ENCODE data around the gene TRIM45.
A peak's percentile ranks its signal among the peaks of the same experiment; 100 is the strongest.
"Not testable (repeated sequence)": the region's sequence is repeated elsewhere in the genome, so short reads cannot be mapped to it uniquely, and the experiment has no call there.

TRIM45 gene

GRCh38 chr1:117162816-117163215 is 41.3 kb upstream of the TRIM45 start:
- ChIA-PET CTCF (interaction anchor here (1.1 kb wide), 1 partner anchor 13 kb away, joined by 3 read pairs; no protein-coding TSS in a partner anchor), POLR2A (no interaction called here)
- no peak for DNase-seq (ENCODE audit: extremely low spot score)
- no peak for TF ChIP-seq SP1 (IDR thresholded peaks at IDR 0.05)
- no peak for TF ChIP-seq SUZ12 (IDR thresholded peaks at IDR 0.05)
- TF ChIP-seq FOXK2 (IDR thresholded peaks at IDR 0.05): no peak

DNA sequence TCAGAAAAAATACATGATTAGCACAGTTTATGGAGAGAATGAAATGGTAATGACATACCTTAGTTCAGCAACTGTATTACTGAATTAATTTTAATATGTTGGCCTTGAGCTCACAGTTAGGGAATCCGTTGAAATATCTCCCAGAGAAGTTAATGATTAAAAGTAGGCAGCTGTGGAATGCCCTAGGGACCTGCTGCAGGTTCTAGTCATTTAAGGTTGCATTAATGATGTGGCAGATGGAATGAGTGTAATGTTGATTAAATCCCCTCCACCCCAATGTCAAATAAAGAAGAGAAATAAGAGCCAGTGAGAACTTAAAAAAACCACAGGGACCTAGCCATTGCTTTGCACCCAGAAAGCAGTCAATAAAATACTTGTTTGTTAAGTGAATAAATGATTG is 40.3 kb upstream of the TRIM45 start:
- no peak for DNase-seq (ENCODE audit: extremely low spot score)
- ChIA-PET CTCF (interaction anchor here (1.1 kb wide), 1 partner anchor 14 kb away, joined by 3 read pairs; no protein-coding TSS in a partner anchor), POLR2A (no interaction called here)
- TF ChIP-seq FOXA1 (IDR thresholded peaks at IDR 0.05) (no peak), ARNT (IDR thresholded peaks at IDR 0.05) (no peak), SUZ12 (IDR thresholded peaks at IDR 0.05) (no peak)

DNA sequence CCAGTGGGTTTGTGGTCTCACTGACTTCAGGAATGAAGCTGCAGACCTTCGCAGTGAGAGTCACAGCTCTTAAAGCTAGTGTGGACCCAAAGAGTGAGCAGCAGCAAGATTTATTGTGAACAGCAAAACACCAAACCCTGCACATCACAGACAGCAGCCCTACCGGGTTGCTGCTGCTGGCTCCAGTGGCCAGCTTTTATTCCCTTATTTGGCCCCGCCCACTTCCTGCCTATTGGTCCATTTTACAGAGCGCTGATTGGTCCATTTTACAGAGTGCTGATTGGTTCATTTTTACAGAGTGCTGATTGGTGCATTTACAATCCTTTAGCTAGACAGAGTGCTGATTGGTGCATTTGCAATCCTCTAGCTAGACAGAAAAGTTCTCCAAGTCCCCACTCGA is 29.8 kb upstream of the TRIM45 start:
- POLR2A ChIA-PET; CTCF ChIA-PET; DNase-seq (ENCODE audit: extremely low spot score): not testable (repeated sequence)

DNA sequence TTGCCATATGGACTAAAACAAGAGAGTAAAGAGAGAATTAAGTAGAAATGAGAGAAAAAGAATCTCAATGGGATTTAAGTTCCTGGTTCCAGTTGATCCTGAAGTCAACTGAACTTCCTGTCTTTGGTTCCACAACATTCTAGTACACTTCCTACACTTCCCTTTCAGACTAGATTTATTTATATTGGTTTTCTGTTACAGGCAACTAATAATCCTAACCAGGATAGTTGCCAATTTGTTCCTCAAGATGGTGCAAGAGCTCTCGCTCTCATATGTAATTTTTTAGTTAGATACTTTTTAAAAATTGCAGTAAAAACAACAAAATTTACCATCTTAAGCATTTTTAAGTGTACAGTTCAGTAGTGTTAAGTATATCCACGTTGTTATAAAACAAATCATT is 28.8 kb upstream of the TRIM45 start:
- CTCF ChIA-PET: no interaction called here
- DNase-seq (ENCODE audit: extremely low spot score): no peak
- TF ChIP-seq HDGF (IDR thresholded peaks at IDR 0.05; ENCODE audit: borderline replicate concordance) (no peak), L3MBTL2 (conservative IDR thresholded peaks at IDR 0.05) (no peak), ARNT (IDR thresholded peaks at IDR 0.05) (no peak), SP1 (IDR thresholded peaks at IDR 0.05) (no peak), NFRKB (IDR thresholded peaks at IDR 0.05) (no peak), LEF1 (IDR thresholded peaks at IDR 0.05; ENCODE audit: borderline replicate concordance) (no peak), FOXM1 (IDR thresholded peaks at IDR 0.05; ENCODE audit: borderline replicate concordance) (no peak), TARDBP (IDR thresholded peaks at IDR 0.05) (no peak)
- POLR2A ChIA-PET: interaction anchor here (0.6 kb wide), 1 partner anchor 90 kb away, joined by 3 read pairs; the partner anchor contains the start of gene TTF2

- ChIA-PET CTCF (interaction anchor here (0.6 kb wide), 1 partner anchor 19 kb away, joined by 4 read pairs; no protein-coding TSS in a partner anchor), POLR2A (interaction anchor here (0.7 kb wide), 1 partner anchor 34 kb away, joined by 3 read pairs; no protein-coding TSS in a partner anchor)
- TF ChIP-seq ARNT (IDR thresholded peaks at IDR 0.05) (peak; percentile 69; the same call in 1 of the 2 replicates), PKNOX1 (IDR thresholded peaks at IDR 0.05) (peak; percentile 89), CTBP1 (IDR thresholded peaks at IDR 0.05; ENCODE audit: borderline replicate concordance) (peak; percentile 65; the same call in 1 of the 2 replicates), L3MBTL2 (conservative IDR thresholded peaks at IDR 0.05) (no peak)
- DNase-seq (ENCODE audit: extremely low spot score): peak; percentile 39
These were observed 26.5 kb upstream of the TRIM45 start for GRCh38 chr1:117147856-117148588.

- ChIA-PET POLR2A (interaction anchor here (0.7 kb wide), 1 partner anchor 34 kb away, joined by 3 read pairs; no protein-coding TSS in a partner anchor), CTCF (interaction anchor here (0.6 to 1.6 kb wide), 2 partner anchors 19 kb away, joined by 4 to 7 read pairs; no protein-coding TSS in a partner anchor)
- no peak for DNase-seq (ENCODE audit: extremely low spot score)
- TF ChIP-seq FOXA1 (IDR thresholded peaks at IDR 0.05) (no peak), ARNT (IDR thresholded peaks at IDR 0.05) (no peak), L3MBTL2 (conservative IDR thresholded peaks at IDR 0.05) (no peak), LEF1 (IDR thresholded peaks at IDR 0.05; ENCODE audit: borderline replicate concordance) (no peak), SUZ12 (IDR thresholded peaks at IDR 0.05) (no peak), PKNOX1 (IDR thresholded peaks at IDR 0.05) (no peak), CTBP1 (IDR thresholded peaks at IDR 0.05; ENCODE audit: borderline replicate concordance) (no peak), FOXK2 (IDR thresholded peaks at IDR 0.05) (no peak), ZNF384 (IDR thresholded peaks at IDR 0.05) (no peak), NFRKB (IDR thresholded peaks at IDR 0.05) (no peak), TARDBP (IDR thresholded peaks at IDR 0.05) (no peak), SP1 (IDR thresholded peaks at IDR 0.05) (no peak), BHLHE40 (IDR thresholded peaks at IDR 0.05; ENCODE audit: borderline replicate concordance) (no peak), HDGF (IDR thresholded peaks at IDR 0.05; ENCODE audit: borderline replicate concordance) (no peak)
These were observed 25.8 kb upstream of the TRIM45 start for GRCh38 chr1:117147341-117147831.

DNA sequence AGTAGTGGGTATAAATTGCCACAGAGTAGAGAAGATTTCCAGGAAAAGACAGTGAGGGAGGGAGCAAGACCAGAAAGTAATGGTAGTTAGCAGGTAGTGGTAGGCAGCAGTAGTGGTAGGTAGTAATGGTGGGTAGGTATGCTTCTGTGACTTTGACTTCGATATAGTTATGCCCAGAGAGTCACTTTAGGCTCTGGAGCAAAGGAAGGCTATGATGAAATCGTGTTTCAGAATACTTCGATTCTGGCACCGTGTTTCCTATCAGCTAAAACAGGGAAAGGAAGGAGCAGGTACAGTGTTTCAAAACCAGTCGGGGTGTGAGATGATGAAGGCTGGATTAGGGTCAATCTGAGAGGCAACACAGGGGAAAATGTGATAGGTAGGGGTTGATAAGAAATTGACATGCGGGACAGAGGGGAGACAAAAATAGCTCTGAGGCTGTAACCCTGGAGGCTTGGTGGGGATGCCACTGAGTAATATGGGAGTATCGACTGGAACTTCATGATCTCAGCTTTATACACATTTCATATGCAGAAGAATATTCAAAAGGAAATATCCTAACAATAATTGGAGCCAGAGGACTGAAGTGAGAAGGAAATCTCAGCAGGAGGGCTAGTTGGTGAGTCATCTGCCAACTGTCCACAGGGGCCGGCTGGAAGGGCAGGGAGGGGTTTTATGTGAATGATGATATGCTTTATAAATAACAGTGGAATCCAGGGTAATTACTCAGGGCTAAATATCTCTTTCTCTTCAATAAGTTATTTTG is 25.2 kb upstream of the TRIM45 start:
- DNase-seq (ENCODE audit: extremely low spot score): peak; percentile 59
- CTCF ChIA-PET: interaction anchor here (0.6 to 1.6 kb wide), 2 partner anchors 18 to 23 kb away, joined by 4 to 7 read pairs; no protein-coding TSS in a partner anchor
- TF ChIP-seq SUZ12 (IDR thresholded peaks at IDR 0.05) (no peak), CTBP1 (IDR thresholded peaks at IDR 0.05; ENCODE audit: borderline replicate concordance) (0 out of 2 replicates have a peak, but pooled peaks have one; percentile 17)
- POLR2A ChIA-PET: no interaction called here

All from HEK293T (cell line).